ENCODE data around the gene LIM2. TPM values are rescaled to one million over a fixed set of nuclear protein-coding genes. Genes with fewer than 3 reads are reported as not detected.

The LIM2 gene
- total RNA-seq, 3 donors from 2014 or later (not counting 1 experiment from before 2014, with no cell fraction given), result 5.9 to 10.3 (median 8.5) TPM

DNA sequence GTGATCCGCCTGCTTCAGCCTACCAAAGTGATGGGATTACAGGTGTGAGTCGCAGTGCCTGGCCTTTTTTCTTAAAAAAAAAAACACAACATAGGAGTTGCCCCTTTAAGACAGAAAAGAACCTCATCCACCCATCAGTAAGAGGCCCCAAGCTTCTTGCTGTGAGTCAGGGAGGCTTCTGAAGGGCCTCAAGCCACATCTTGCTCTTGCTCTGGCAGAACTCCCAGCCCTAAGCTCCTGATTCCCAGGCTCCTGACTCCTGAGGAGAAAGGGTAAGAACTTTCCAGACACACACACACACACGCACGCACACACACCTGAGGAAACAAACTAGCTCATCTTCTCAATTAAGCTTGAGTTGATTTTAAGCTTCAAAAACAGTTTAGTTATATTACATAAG is 28.5 kb downstream of the LIM2 start:
- DNase-seq (no peak), ATAC-seq (no peak)
- Mint-ChIP-seq H3K27ac (no peak overlapping the region), H3K4me1 (peaks cover 9 to 28% of the 10 kb centered on the region in 2 donors), H3K9me3 (no peaks in the 10 kb centered on the region), H3K36me3 (no peaks in the 10 kb centered on the region), H3K4me3 (no peak overlapping the region), H3K27me3 (ENCODE audit: low read depth in 2 of 2) (no peaks in the 10 kb centered on the region)
- H3K9me3 ChIP-seq (ENCODE audit: control insufficient read depth, insufficient read depth, low read length), result no peaks in the 10 kb centered on the region
- H3K27ac ChIP-seq (ENCODE audit: low read length), result no peak overlapping the region
- intact Hi-C loops (cut with micrococcal nuclease), result no loop called here
- WGBS (ENCODE audit: insufficient coverage), result 100% methylated on average over 2 of the region's 4 CpGs
- H3K4me1 ChIP-seq (ENCODE audit: control insufficient read depth, insufficient read depth, low read length), result peaks cover 14% of the 10 kb centered on the region
- H3K27me3 ChIP-seq (ENCODE audit: control insufficient read depth, insufficient read depth, low read length), result no peaks in the 10 kb centered on the region
- TF ChIP-seq, protein P1, sequence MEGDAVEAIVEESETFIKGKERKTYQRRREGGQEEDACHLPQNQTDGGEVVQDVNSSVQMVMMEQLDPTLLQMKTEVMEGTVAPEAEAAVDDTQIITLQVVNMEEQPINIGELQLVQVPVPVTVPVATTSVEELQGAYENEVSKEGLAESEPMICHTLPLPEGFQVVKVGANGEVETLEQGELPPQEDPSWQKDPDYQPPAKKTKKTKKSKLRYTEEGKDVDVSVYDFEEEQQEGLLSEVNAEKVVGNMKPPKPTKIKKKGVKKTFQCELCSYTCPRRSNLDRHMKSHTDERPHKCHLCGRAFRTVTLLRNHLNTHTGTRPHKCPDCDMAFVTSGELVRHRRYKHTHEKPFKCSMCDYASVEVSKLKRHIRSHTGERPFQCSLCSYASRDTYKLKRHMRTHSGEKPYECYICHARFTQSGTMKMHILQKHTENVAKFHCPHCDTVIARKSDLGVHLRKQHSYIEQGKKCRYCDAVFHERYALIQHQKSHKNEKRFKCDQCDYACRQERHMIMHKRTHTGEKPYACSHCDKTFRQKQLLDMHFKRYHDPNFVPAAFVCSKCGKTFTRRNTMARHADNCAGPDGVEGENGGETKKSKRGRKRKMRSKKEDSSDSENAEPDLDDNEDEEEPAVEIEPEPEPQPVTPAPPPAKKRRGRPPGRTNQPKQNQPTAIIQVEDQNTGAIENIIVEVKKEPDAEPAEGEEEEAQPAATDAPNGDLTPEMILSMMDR (IDR thresholded peaks at IDR 0.05), result no peak
- H3K36me3 ChIP-seq (ENCODE audit: control insufficient read depth, insufficient read depth, low read length), result no peaks in the 10 kb centered on the region
- no peak overlapping the region for H3K4me3 ChIP-seq (ENCODE audit: low read length)

GRCh38 chr19:51357952-51358351 is 29.8 kb downstream of the LIM2 start:
- peaks cover 9% of the 10 kb centered on the region for H3K4me1 ChIP-seq (ENCODE audit: control insufficient read depth, insufficient read depth, low read length)
- H3K27me3 ChIP-seq (ENCODE audit: control insufficient read depth, insufficient read depth, low read length), result no peaks in the 10 kb centered on the region
- H3K36me3 Mint-ChIP-seq, result no peaks in the 10 kb centered on the region
- H3K27me3 Mint-ChIP-seq (ENCODE audit: low read depth in 2 of 2), result no peaks in the 10 kb centered on the region
- no peak overlapping the region for H3K27ac ChIP-seq (ENCODE audit: low read length)
- TF ChIP-seq, protein P1 (IDR thresholded peaks at IDR 0.05), result no peak
- 92% methylated on average over 7 of the region's 7 CpGs for WGBS (ENCODE audit: insufficient coverage)
- ATAC-seq (no peak), DNase-seq (no peak)
- no peaks in the 10 kb centered on the region for H3K9me3 ChIP-seq (ENCODE audit: control insufficient read depth, insufficient read depth, low read length)
- H3K27ac Mint-ChIP-seq, result no peak overlapping the region
- H3K4me3 Mint-ChIP-seq, result no peak overlapping the region
- H3K36me3 ChIP-seq (ENCODE audit: control insufficient read depth, insufficient read depth, low read length), result peaks cover under 1% of the 10 kb centered on the region
- H3K4me1 Mint-ChIP-seq, result peaks cover 4 to 15% of the 10 kb centered on the region in 2 donors
- H3K9me3 Mint-ChIP-seq, result no peaks in the 10 kb centered on the region
- intact Hi-C loops (cut with micrococcal nuclease), result no loop called here
- H3K4me3 ChIP-seq (ENCODE audit: low read length), result no peak overlapping the region

GRCh38 chr19:51356159-51356801 is 31.5 kb downstream of the LIM2 start:
- Histone ChIP-seq H3K27ac (ENCODE audit: low read length) (no peak overlapping the region), H3K27me3 (ENCODE audit: control insufficient read depth, insufficient read depth, low read length) (no peaks in the 10 kb centered on the region), H3K9me3 (ENCODE audit: control insufficient read depth, insufficient read depth, low read length) (no peaks in the 10 kb centered on the region), H3K36me3 (ENCODE audit: control insufficient read depth, insufficient read depth, low read length) (peaks cover 5% of the 10 kb centered on the region), H3K4me1 (ENCODE audit: control insufficient read depth, insufficient read depth, low read length) (no peaks in the 10 kb centered on the region), H3K4me3 (ENCODE audit: low read length) (no peak overlapping the region)
- no peaks in the 10 kb centered on the region for H3K9me3 Mint-ChIP-seq
- no peak for ATAC-seq
- no peak for DNase-seq
- TF ChIP-seq, protein P1 (IDR thresholded peaks at IDR 0.05), result no peak
- H3K36me3 Mint-ChIP-seq, result no peaks in the 10 kb centered on the region
- 99% methylated on average over 10 of the region's 10 CpGs for WGBS (ENCODE audit: insufficient coverage)
- no peaks in the 10 kb centered on the region for H3K27me3 Mint-ChIP-seq (ENCODE audit: low read depth in 2 of 2)
- H3K27ac Mint-ChIP-seq, result no peak overlapping the region
- peaks cover 0 to 4% of the 10 kb centered on the region in 2 donors for H3K4me1 Mint-ChIP-seq
- no peak overlapping the region for H3K4me3 Mint-ChIP-seq
- intact Hi-C loops (cut with micrococcal nuclease), result no loop called here

GRCh38 chr19:51354742-51355148 is 33.0 kb downstream of the LIM2 start:
- ATAC-seq, result no peak
- TF ChIP-seq, protein P1 (IDR thresholded peaks at IDR 0.05), result no peak
- peak in 1 of 2 donors; percentile 75 for DNase-seq
- no peak overlapping the region for H3K27ac ChIP-seq (ENCODE audit: low read length)
- H3K27me3 ChIP-seq (ENCODE audit: control insufficient read depth, insufficient read depth, low read length), result no peaks in the 10 kb centered on the region
- 55% methylated on average over 7 of the region's 8 CpGs for WGBS (ENCODE audit: insufficient coverage)
- Mint-ChIP-seq H3K36me3 (no peaks in the 10 kb centered on the region), H3K9me3 (no peaks in the 10 kb centered on the region), H3K27me3 (ENCODE audit: low read depth in 2 of 2) (no peaks in the 10 kb centered on the region), H3K4me3 (no peak overlapping the region), H3K27ac (no peak overlapping the region), H3K4me1 (peaks cover 0 to 4% of the 10 kb centered on the region in 2 donors)
- H3K9me3 ChIP-seq (ENCODE audit: control insufficient read depth, insufficient read depth, low read length), result no peaks in the 10 kb centered on the region
- peaks cover 15% of the 10 kb centered on the region for H3K36me3 ChIP-seq (ENCODE audit: control insufficient read depth, insufficient read depth, low read length)
- no peaks in the 10 kb centered on the region for H3K4me1 ChIP-seq (ENCODE audit: control insufficient read depth, insufficient read depth, low read length)
- intact Hi-C loops (cut with micrococcal nuclease), result no loop called here
- H3K4me3 ChIP-seq (ENCODE audit: low read length), result no peak overlapping the region

Measured in natural killer cell (primary cell).